OCI-LY3 (cell line): ENCODE results near the gene CLEC3B.

Experiments used
- H2AFZ ChIP-seq: fragments of 200-600, 300-600 bp; shearing (Covaris generic); 2 replicates; pipeline ENCODE4 v1.6.0; 2014; ENCODE audit warnings: antibody characterized with exemption, low read depth, low read length
- H3K27ac ChIP-seq: fragments of 200-600, 300-600 bp; sonication (generic); 2 replicates; pipeline ENCODE4 v1.5.1; 2014; ENCODE audit warnings: mild to moderate bottlenecking, low read length, moderate library complexity, mixed read lengths
- H3K27me3 ChIP-seq: fragments of 200-600, 300-600 bp; sonication (generic); 2 replicates; pipeline ENCODE4 v1.6.1; 2014; ENCODE audit warnings: low read depth, low read length, mixed read lengths
- H3K36me3 ChIP-seq: fragments of 200-600, 300-600 bp; sonication (generic); replicated peaks from 2 replicates; pipeline ENCODE3; 2014; ENCODE audit warnings: low read depth, low read length, mixed read lengths
- H3K4me1 ChIP-seq: fragments of 300-600, 200-600 bp; sonication (generic); 2 replicates; pipeline ENCODE4 v1.6.1; 2014; ENCODE audit warnings: low read length, mixed read lengths
- H3K4me2 ChIP-seq: fragments of 200-600, 300-600 bp; sonication (generic); 2 replicates; pipeline ENCODE4 v1.6.1; 2014; ENCODE audit warnings: low read length, mixed read lengths
- H3K4me3 ChIP-seq: fragments of 300-600, 200-600 bp; sonication (generic); 2 replicates; pipeline ENCODE4 v1.5.1; 2014; ENCODE audit warnings: antibody characterized with exemption, mild to moderate bottlenecking, low read length, moderate library complexity
- H3K79me2 ChIP-seq: fragments of 300-600, 200-600 bp; shearing (Covaris generic); 2 replicates; pipeline ENCODE4 v1.6.1; 2014; ENCODE audit warnings: mild to moderate bottlenecking, low read length, mixed read lengths
- H3K9ac ChIP-seq: fragments of 300-600, 200-600 bp; shearing (Covaris generic); 2 replicates; pipeline ENCODE4 v1.6.0; 2014; ENCODE audit warnings: mild to moderate bottlenecking, low read length, moderate library complexity
- H3K9me3 ChIP-seq: fragments of 200-600, 300-600 bp; shearing (Covaris generic); 2 replicates; pipeline ENCODE4 v1.6.1; 2014; ENCODE audit warnings: low read length, mixed read lengths; ENCODE audit not compliant: insufficient read depth
- H4K20me1 ChIP-seq: fragments of 200-600, 300-600 bp; sonication (generic); 2 replicates; pipeline ENCODE4 v1.6.1; 2016; ENCODE audit warnings: low read length, mixed read lengths; ENCODE audit not compliant: insufficient read depth
- EZH2phosphoT487 ChIP-seq: fragments of 200-600 bp; shearing (Covaris generic); IDR thresholded peaks from 2 replicates; pipeline ENCODE4 v1.6.1; 2018; ENCODE audit warnings: antibody characterized with exemption, mixed run types, low read depth
- TF ChIP-seq, protein P1 (sequence below): fragments of 200-600, 300-600 bp; sonication (generic); IDR thresholded peaks from 2 replicates; pipeline ENCODE4 v1.5.1; 2014; ENCODE audit warnings: antibody characterized with exemption, low read length, low read depth

Gene CLEC3B

DNA sequence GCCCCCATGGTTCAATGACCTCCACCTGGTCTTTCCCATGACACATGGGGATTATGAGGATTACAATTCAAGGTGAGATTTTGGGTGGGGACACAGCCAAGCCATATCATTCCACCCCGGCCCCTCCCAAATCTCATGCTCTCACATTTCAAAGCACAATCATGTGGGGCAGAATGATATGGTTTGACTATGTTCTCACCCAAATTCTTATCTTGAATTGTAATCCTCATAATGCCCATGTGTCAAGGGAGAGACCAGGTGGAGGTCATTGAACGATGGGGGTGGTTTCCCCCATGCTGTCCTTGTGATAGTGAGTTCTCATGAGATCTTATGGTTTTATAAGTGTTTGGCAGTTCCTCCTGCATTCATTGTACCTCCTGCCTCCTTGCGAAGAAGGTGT, 2.4 kb upstream of the CLEC3B start:
- H3K9ac ChIP-seq = no peak overlapping the region
- H3K27ac ChIP-seq = no peak overlapping the region
- H3K4me1 ChIP-seq = no peaks in the 10 kb centered on the region
- no peaks in the 10 kb centered on the region for H4K20me1 ChIP-seq
- no peaks in the 10 kb centered on the region for H3K79me2 ChIP-seq
- H2AFZ ChIP-seq = no peak overlapping the region
- H3K4me3 ChIP-seq = no peak overlapping the region
- TF ChIP-seq, protein P1, sequence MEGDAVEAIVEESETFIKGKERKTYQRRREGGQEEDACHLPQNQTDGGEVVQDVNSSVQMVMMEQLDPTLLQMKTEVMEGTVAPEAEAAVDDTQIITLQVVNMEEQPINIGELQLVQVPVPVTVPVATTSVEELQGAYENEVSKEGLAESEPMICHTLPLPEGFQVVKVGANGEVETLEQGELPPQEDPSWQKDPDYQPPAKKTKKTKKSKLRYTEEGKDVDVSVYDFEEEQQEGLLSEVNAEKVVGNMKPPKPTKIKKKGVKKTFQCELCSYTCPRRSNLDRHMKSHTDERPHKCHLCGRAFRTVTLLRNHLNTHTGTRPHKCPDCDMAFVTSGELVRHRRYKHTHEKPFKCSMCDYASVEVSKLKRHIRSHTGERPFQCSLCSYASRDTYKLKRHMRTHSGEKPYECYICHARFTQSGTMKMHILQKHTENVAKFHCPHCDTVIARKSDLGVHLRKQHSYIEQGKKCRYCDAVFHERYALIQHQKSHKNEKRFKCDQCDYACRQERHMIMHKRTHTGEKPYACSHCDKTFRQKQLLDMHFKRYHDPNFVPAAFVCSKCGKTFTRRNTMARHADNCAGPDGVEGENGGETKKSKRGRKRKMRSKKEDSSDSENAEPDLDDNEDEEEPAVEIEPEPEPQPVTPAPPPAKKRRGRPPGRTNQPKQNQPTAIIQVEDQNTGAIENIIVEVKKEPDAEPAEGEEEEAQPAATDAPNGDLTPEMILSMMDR = no peak
- TF ChIP-seq EZH2phosphoT487 = no peak
- no peaks in the 10 kb centered on the region for H3K9me3 ChIP-seq
- H3K27me3 ChIP-seq = no peaks in the 10 kb centered on the region
- H3K36me3 ChIP-seq = no peaks in the 10 kb centered on the region
- H3K4me2 ChIP-seq = no peak overlapping the region

- H3K9me3 ChIP-seq = no peaks in the 10 kb centered on the region
- H3K36me3 ChIP-seq = no peaks in the 10 kb centered on the region
- H3K4me3 ChIP-seq = no peak overlapping the region
- H3K79me2 ChIP-seq = no peaks in the 10 kb centered on the region
- no peaks in the 10 kb centered on the region for H4K20me1 ChIP-seq
- TF ChIP-seq, protein P1 = no peak
- TF ChIP-seq EZH2phosphoT487 = no peak
- H3K9ac ChIP-seq = no peak overlapping the region
- H3K4me2 ChIP-seq = no peak overlapping the region
- H3K27ac ChIP-seq = no peak overlapping the region
- no peaks in the 10 kb centered on the region for H3K4me1 ChIP-seq
- H3K27me3 ChIP-seq = no peaks in the 10 kb centered on the region
- no peak overlapping the region for H2AFZ ChIP-seq
These were observed 1.4 kb upstream of the CLEC3B start for GRCh38 chr3:45024542-45025255.

- Histone ChIP-seq H3K4me3 (no peak overlapping the region), H3K27ac (no peak overlapping the region), H3K36me3 (no peaks in the 10 kb centered on the region), H3K79me2 (no peaks in the 10 kb centered on the region), H3K4me1 (no peaks in the 10 kb centered on the region), H3K9me3 (no peaks in the 10 kb centered on the region), H3K9ac (no peak overlapping the region), H3K4me2 (no peak overlapping the region), H2AFZ (no peak overlapping the region), H4K20me1 (no peaks in the 10 kb centered on the region), H3K27me3 (no peaks in the 10 kb centered on the region)
- TF ChIP-seq EZH2phosphoT487 = no peak
- TF ChIP-seq, protein P1 = no peak
These were observed 854 bp downstream of the CLEC3B start for GRCh38 chr3:45026957-45027356.

GRCh38 chr3:45027441-45027840, 1.3 kb downstream of the CLEC3B start:
- no peaks in the 10 kb centered on the region for H3K27me3 ChIP-seq
- TF ChIP-seq, protein P1 = no peak
- no peak for TF ChIP-seq EZH2phosphoT487
- no peaks in the 10 kb centered on the region for H3K9me3 ChIP-seq
- H3K9ac ChIP-seq = no peak overlapping the region
- no peaks in the 10 kb centered on the region for H3K79me2 ChIP-seq
- H3K4me3 ChIP-seq = no peak overlapping the region
- no peaks in the 10 kb centered on the region for H3K4me1 ChIP-seq
- H3K4me2 ChIP-seq = no peak overlapping the region
- H3K27ac ChIP-seq = no peak overlapping the region
- no peaks in the 10 kb centered on the region for H4K20me1 ChIP-seq
- no peak overlapping the region for H2AFZ ChIP-seq
- H3K36me3 ChIP-seq = no peaks in the 10 kb centered on the region
